Measurements from ENCODE around the gene KDM3B.

The KDM3B gene

DNA sequence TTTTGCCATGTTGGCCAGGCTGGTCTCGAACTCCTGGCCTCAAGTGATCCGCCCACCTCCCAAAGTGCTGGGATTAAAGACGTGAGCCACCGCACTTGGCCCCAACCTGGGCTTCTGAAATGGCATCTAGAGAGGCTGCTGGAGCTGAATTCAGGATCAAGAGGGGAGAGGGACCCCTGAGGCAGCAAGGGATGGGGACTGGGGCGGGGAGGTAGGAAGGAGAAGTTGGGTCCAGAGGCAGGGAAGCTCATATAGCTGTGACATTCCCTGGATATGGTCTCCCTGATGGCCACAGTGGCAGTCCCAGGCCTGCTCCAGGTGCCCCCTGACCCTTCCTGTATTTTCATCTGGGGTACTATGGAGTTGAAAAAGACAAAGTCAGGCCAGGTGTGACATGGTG, 98.5 kb downstream of the KDM3B start:
- DNase-seq, result no peak

DNA sequence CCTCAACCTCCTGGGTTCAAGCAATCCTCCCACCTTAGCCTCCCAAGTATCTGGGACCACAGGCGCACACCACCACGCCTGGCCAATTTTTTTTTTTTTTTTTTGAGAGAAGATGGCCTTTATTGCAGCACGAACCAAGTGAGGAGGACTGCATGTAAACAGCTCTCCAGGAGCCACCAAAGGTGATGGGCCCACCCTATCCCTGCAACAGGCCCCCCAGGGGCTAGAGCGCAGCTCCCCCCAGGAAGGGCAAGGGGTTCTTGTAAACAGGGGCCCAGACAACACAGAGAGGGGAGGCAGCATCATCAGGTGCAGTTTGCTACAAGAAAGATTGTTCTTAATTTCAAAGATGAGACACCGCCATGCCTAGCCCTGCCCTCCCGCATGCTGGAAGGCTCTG, 100.2 kb downstream of the KDM3B start:
- no peak for DNase-seq

DNA sequence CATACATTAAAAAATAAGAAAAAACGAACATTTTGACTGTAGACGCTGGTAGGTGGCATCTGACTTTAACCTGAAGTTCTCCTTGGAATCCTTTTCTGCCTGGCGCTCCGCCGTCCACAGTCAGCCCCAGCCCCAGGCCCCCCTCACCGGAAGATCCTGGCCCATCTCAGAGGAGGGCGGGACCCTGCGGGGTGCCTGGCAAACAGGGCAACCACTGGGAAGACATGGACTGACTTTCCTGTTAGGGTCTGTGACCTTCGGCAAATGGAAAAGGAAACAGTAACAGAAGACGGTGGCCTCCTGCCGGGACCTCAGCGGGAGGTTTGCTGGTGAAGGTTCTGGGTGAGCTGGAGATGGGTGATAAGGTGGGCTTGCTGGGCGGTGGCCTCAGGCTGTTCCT, 101.1 kb downstream of the KDM3B start:
- DNase-seq, result no peak

DNA sequence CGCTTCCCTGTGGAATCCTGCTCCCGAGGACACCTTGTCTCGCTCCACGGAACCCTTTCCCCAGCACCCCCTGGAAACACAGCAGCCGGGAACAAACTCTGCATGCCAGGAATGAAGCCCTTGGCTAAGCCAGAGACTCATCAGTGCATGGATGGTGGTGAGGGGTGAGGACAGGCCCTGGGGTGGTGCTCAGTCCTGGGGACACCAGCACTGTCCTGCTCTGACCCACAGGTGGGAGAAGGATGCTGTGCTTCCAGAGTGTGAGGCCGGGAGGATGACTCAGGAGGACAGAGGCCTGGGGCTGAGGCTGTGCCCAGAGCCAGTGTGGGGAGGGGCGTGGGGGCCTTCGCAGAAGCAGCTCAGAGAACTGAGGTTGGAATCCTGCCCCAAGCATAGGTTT, 101.6 kb downstream of the KDM3B start:
- DNase-seq, result no peak

DNA sequence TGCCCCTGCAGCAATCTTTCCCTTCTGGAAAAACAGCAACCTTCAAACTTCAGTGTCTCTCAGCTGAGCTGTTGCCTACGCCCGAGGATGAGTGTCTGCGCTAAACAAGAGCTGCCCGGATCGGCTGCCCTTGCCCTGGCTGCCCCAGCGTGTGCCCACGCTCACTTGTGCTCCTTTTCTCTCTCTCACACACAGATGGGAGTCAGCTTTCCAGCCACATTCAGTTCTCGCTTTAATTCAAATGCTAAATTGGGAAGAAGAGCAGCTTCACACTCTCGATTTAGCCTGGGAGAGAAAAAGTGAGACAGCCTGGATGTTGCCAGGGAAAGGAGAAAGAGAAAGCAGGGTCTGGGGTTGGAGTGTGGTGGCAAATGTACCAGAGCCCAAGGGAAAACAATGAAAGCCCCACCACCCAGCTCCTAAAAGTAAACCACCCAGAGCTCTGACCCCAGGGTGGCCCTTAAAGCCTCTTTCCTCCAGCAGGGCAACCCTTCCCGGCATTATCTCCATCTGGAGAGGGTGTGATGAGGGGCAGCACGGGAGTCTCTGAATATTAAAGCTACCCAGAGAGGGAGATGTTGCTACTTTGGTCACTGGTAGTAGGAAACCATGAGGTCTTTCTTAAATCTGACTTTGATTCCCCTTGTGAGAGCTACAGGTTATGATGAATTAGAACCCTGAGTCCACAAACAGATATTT, 102.9 kb downstream of the KDM3B start:
- peak; percentile 38 for DNase-seq

DNA sequence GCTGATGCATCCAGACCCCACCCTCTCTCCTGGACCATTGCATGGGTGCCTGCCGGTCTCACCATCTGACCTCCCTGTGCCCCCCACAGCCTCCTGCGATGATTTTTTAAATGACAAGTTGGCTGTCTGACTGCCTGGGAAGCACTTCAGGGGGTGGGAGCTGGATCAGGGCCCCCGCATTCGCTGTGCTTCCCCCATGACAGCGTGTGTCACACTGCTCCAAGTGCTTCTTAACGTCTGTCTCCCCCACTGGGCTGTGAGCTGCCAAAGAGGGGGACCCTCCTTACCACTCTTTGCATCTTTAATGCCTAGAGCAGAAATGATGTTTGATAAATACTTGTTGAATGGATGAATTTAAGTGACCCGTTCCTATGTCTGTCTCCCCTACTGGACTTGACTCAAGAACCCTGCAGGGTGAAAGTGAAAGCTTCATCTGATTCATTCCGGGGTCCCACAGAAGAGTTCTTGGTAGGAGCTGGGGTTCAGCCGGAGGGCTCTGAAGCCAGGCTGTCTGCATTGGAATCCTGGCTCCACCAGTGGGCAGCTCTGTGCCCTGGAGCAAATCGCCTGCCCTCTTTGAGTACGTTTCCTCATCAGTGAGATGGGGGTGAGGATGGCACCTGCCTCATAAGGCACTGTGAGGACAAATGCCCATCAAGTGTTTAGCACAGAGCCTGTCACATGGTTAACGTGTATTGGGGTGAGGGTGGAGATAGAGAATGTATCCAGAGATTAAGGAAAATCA, 105.2 kb downstream of the KDM3B start:
- DNase-seq, result no peak

DNA sequence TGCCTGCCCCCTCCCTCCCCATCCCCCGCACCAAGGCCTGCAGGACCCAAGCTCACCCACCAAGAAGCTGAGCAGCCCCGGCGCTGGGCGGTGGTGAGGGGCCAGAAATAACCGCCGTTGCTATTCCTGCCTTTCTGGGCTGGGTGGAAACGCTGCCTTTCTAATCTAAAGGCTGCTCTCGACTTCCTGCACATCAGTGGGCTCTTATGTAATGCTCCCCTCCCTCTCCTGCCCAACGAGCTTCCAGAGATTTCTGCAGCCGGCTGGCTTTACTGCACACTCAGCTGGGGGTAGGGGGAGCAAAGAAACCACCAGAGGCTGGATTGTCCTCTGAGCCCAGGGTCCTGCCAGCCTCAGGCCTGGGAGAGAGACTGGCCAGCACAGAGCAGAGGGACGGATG, 105.9 kb downstream of the KDM3B start:
- DNase-seq, result no peak

DNA sequence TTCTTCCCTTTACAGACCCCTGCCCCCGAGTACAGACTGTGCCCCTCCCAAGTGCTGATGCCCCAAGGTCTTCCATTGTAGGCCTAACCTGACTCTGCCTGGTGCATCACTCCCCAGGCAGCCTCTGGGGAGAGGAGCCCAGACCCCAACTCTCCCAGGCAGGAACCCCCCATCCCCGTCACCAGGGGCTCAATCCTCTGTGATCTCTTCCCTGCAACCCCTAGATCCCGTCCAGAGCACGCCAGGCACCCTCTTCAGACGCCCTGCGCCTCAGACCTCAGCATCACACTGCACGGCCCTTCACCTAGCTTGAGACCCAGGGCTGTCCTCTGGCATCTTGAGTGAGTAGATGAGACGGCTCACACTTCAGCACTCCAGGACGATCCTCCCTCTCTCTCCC, 106.4 kb downstream of the KDM3B start:
- DNase-seq, result no peak

DNA sequence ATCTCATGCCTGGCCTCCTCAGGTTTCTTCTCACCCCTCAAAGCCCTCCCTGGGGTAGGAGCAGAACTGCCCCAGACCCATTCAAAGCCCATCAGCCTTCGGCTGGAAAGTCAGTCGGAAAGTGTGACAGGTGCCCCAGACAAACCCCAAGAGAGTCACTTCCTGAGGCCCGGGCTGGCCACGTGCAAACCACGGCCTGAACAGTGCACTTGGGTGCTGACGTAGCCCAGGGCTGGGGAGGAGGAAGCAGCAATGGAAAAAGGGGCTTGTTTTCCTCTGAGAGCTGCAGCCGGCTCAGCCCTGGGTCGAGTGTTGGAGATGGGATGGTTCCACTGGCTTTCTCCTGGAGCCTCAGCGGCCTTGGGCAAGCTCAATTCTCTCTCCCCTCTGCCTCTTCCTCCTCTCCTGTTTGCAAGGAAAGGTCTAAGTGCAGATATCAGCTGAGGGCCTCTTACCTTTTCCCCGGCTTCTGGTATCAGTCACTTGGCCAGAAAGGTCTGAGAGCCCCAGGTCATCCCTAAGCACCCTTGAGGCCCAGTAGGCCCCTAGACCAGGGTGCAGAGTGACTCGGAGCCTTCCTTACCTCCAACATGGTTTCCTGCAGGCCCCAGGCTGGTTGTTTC, 106.9 kb downstream of the KDM3B start:
- DNase-seq, result no peak

DNA sequence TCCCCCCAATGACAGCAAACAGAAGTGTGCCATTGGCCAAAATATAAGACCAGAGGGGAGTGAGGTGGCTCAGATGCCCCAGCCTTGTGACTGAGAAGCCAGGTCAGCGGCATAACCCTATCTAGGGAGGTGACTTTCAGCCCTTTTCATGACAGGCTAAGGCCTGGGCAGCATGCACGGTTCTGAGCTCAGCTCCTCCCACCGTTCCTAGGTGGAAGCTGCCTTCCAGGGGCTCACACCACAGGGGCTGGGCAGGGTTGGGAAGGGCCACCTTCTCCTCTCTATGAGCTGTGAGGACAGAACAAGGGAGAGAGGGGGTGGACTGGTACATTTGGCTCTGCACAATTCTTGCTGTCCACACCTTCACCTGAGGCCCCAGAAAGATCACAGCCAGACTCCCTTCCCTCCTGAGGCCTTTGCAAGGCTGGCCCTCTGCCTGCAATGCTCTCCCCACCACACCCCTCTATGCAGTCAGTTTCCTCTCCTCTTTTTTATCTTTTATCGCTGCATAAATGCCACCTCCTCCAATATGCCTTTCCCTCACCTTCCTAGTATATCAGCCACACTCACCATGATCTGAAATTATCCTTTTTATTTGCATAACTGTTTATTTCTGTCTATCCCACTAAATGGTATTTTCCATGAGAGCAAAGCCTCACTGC, 107.7 kb downstream of the KDM3B start:
- no peak for DNase-seq

DNA sequence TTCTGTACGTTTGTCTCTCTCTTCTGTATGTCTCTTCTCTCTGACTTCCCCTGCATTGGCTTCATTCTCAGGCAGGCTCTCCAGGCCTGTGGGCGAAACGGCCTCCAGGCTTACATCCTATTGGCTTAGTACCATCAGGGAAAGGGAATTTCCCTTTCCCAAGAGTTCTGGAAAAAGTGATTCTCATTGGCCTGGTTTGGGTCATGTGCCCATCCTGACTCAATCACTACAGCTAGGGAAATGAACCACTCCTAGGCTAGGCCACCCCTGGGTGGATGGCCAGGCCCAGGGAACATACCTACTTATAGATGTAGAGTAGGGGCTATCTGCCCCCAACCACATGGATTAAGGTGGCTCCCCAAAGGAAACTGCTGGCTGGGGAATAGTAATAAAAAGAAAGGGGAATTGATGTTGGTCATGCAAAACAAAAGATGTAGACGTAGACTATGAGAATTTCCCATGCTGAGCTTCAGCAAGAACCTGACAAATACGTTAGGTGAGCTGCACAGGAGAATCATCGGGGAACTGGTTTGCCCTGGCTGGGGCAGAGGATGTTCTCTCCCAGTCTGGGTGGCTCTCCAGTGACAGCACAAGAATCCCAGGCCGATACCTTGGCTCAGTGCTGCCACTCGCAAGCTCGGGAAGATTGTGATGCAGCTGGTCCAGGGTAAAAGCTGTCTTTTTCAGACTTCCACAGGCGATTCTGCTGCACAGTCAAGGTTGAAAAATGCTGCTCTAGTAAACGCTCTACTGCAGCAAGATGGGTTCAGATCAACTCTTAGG, 109.0 kb downstream of the KDM3B start:
- no peak for DNase-seq

DNA sequence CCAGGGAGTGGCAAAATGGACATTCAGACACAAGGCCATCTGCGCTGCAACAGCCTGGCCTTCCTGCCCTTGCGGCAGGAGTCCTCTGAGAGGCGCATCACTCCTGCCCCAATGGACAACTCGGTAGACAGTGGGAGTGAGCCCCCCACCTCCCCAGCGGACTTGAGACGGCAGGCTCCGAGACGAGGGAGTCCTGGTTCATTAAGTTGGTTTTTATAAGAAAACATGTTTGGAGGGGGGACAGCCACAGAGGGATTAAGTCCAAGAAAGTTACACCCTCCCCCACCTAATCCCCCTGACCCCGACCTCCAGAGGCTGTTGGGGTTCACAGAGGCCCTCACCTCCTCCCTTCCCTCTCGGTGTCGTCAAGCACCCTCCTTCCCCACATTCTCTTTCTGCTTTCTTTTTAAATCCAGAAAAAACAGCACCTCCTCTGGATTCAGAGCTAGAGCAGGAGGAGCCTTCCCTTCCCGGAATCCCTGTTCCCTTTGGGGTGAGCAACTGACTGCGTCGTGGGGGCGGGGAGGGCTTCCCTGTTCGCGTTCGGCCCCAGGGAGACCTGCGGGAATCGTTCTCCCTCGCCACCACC, 111.0 kb downstream of the KDM3B start:
- no peak for DNase-seq

DNA sequence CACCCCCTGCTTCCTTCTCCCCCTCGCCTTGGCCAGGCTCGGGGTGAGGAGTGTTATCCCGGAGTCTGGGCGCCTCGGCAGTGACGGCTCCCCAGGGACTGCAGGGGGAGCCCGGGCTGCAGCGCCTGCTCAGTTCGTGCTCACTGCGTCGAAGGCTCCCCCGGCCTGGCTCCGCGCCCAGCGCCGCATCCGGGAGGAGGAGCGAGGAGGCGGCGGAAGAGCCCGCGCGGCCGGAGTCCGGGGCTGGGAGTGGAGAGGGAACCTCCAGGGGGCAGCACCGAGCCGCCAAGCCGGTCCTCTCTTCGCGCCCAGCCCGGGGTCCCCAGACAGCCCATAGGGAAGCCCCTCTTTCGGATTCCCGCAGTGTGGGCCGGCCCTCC, 111.5 kb downstream of the KDM3B start:
- peak; percentile 86 for DNase-seq

DNA sequence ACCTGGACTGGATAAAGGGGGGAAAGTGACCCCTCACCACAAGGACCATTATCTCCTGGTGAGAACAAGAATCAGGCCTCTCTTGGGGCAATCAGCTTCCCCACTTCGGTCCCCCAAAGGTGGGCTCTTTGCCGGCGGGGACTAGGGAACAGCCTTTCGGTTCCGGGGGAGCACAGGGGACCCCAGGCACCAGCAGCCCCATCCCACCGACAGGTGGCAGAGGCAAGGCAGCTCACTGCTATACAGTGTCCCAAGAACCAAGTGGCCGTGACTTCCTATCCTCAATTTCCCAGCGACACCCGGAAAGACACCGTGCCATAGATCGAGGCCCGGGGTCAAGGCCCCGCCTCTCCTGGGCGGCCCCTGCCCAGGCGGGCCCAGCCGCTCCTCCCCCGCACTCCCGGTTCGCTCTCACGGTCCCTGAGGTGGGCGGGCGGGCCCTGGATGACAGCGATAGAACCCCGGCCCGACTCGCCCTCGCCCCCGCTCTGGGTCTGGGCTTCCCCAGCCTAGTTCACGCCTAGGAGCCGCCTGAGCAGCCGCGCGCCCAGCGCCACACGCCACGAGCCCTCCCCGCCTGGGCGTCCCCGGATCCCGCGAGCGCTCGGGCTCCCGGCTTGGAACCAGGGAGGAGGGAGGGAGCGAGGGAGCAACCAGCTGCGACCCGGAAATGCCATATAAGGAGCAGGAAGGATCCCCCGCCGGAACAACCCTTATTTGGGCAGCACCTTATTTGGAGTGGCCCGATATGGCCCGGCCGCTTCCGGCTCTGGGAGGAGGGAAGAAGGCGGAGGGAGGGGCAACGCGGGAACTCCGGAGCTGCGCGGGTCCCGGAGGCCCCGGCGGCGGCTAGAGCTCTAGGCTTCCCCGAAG, 112.1 kb downstream of the KDM3B start:
- DNase-seq, result peak; percentile 96

DNA sequence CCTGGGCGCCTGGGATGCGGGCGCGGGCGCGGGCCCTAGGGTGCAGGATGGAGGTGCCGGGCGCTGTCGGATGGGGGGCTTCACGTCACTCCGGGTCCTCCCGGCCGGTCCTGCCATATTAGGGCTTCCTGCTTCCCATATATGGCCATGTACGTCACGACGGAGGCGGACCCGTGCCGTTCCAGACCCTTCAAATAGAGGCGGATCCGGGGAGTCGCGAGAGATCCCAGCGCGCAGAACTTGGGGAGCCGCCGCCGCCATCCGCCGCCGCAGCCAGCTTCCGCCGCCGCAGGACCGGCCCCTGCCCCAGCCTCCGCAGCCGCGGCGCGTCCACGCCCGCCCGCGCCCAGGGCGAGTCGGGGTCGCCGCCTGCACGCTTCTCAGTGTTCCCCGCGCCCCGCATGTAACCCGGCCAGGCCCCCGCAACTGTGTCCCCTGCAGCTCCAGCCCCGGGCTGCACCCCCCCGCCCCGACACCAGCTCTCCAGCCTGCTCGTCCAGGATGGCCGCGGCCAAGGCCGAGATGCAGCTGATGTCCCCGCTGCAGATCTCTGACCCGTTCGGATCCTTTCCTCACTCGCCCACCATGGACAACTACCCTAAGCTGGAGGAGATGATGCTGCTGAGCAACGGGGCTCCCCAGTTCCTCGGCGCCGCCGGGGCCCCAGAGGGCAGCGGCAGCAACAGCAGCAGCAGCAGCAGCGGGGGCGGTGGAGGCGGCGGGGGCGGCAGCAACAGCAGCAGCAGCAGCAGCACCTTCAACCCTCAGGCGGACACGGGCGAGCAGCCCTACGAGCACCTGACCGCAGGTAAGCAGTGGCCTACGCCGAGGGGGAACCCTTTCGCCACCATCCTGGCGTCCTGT, 113.0 kb downstream of the KDM3B start, which contains the start of gene EGR1:
TSS of gene EGR1 (plus strand) at position 219 of the 864 bp plus-strand sequence. CDS start at position 502, 283 bp downstream.
- DNase-seq, result peak; percentile 95

DNA sequence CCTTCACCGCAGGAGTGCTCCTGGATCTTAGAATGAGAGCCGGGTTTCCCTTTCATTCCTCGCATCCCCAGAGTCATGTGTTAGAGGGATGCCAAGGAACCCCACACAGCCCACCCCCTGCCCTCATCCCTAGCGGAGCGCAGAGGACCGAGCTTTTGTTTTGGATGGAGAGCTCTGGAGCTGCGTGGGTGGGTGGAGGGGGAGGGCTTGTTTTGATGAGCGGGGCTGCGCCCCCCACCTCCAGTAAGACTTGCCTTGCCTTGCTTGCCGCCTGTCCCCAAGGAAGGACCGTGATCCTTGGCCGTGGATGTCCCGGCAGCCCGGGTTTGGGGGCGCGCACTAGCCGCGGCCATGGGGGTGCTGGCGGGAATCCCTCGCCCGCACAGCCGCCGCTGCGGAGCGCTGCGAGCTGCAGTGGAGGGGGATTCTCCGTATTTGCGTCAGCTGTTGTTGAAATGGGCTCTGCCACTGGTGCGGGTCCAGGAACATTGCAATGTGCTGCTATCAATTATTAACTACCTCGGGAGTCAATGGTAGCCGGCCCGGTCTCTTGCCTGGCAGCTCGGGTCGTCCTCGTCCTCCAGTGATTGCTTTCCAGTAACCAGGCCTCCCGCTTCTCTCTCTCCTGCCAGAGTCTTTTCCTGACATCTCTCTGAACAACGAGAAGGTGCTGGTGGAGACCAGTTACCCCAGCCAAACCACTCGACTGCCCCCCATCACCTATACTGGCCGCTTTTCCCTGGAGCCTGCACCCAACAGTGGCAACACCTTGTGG, 113.8 kb downstream of the KDM3B start:
- DNase-seq, result no peak

DNA sequence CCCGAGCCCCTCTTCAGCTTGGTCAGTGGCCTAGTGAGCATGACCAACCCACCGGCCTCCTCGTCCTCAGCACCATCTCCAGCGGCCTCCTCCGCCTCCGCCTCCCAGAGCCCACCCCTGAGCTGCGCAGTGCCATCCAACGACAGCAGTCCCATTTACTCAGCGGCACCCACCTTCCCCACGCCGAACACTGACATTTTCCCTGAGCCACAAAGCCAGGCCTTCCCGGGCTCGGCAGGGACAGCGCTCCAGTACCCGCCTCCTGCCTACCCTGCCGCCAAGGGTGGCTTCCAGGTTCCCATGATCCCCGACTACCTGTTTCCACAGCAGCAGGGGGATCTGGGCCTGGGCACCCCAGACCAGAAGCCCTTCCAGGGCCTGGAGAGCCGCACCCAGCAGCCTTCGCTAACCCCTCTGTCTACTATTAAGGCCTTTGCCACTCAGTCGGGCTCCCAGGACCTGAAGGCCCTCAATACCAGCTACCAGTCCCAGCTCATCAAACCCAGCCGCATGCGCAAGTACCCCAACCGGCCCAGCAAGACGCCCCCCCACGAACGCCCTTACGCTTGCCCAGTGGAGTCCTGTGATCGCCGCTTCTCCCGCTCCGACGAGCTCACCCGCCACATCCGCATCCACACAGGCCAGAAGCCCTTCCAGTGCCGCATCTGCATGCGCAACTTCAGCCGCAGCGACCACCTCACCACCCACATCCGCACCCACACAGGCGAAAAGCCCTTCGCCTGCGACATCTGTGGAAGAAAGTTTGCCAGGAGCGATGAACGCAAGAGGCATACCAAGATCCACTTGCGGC, 114.6 kb downstream of the KDM3B start:
- DNase-seq, result no peak

DNA sequence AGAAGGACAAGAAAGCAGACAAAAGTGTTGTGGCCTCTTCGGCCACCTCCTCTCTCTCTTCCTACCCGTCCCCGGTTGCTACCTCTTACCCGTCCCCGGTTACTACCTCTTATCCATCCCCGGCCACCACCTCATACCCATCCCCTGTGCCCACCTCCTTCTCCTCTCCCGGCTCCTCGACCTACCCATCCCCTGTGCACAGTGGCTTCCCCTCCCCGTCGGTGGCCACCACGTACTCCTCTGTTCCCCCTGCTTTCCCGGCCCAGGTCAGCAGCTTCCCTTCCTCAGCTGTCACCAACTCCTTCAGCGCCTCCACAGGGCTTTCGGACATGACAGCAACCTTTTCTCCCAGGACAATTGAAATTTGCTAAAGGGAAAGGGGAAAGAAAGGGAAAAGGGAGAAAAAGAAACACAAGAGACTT, 115.2 kb downstream of the KDM3B start:
- no peak for DNase-seq
